ENCODE data around the gene C3orf80. TPM values are rescaled to one million over a fixed set of nuclear protein-coding genes. Genes with fewer than 3 reads are reported as not detected.

The C3orf80 gene
- total RNA-seq, 1 experiment from 2014 or later = 3.2 TPM

DNA sequence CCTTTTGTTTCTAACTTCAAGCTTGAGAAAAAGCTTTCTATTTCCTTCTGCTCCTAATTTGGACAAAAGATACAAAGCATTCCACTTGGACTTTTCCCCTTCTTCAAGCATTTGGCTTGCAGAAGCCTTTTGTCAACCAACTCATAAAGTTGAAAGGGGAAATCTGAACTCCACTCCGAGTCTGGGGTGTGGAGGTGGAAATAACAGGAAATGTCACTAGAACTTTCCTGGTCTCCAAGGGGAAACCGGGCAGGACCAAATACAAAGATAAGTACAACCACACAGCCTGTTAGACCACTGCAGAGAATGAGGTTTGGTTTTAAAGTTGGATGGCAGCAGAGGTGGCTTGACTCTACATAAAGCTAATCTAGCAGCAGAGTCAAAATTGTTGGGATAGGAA lies 4.2 kb upstream of the C3orf80 start:
- Mint-ChIP-seq H3K27me3 (ENCODE audit: insufficient read depth, unreplicated experiment) (no peaks in the 10 kb centered on the region), H3K36me3 (ENCODE audit: insufficient read depth, unreplicated experiment) (no peaks in the 10 kb centered on the region), H3K4me1 (ENCODE audit: low read depth, unreplicated experiment) (no peaks in the 10 kb centered on the region), H3K27ac (ENCODE audit: unreplicated experiment) (no peak overlapping the region), H3K9me3 (ENCODE audit: unreplicated experiment) (no peaks in the 10 kb centered on the region), H3K4me3 (ENCODE audit: unreplicated experiment) (no peak overlapping the region)
- no peak overlapping the region for H3K4me3 ChIP-seq (ENCODE audit: low read depth, low read length)
- TF ChIP-seq, protein P1, sequence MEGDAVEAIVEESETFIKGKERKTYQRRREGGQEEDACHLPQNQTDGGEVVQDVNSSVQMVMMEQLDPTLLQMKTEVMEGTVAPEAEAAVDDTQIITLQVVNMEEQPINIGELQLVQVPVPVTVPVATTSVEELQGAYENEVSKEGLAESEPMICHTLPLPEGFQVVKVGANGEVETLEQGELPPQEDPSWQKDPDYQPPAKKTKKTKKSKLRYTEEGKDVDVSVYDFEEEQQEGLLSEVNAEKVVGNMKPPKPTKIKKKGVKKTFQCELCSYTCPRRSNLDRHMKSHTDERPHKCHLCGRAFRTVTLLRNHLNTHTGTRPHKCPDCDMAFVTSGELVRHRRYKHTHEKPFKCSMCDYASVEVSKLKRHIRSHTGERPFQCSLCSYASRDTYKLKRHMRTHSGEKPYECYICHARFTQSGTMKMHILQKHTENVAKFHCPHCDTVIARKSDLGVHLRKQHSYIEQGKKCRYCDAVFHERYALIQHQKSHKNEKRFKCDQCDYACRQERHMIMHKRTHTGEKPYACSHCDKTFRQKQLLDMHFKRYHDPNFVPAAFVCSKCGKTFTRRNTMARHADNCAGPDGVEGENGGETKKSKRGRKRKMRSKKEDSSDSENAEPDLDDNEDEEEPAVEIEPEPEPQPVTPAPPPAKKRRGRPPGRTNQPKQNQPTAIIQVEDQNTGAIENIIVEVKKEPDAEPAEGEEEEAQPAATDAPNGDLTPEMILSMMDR (IDR thresholded peaks at IDR 0.05; ENCODE audit: insufficient read depth in 1 of 2, low read depth in 1 of 2, low read length in 1 of 2, severe bottlenecking in 1 of 2, unreplicated experiment in 1 of 2) = no peak
- H3K36me3 ChIP-seq (ENCODE audit: control insufficient read depth, insufficient read depth, low read length) = no peaks in the 10 kb centered on the region
- H3K4me1 ChIP-seq = no peaks in the 10 kb centered on the region; the same call in 1 of the 2 replicates
- POLR2A ChIA-PET = no interaction called here
- no peaks in the 10 kb centered on the region for H3K9me3 ChIP-seq
- H3K27me3 ChIP-seq (replicated peaks; ENCODE audit: control insufficient read depth, insufficient read depth, low read length) = no peaks in the 10 kb centered on the region; the same call in 1 of the 2 replicates
- BruUV-seq (replicated peaks) = no TSS peak
- intact Hi-C loops (cut with micrococcal nuclease; ENCODE audit: unreplicated experiment) = no loop called here
- CTCF ChIA-PET = interaction anchor here (0.7 kb wide), 1 partner anchor 224 kb away, joined by 4 read pairs; no protein-coding TSS in a partner anchor
- no peak for DNase-seq

DNA sequence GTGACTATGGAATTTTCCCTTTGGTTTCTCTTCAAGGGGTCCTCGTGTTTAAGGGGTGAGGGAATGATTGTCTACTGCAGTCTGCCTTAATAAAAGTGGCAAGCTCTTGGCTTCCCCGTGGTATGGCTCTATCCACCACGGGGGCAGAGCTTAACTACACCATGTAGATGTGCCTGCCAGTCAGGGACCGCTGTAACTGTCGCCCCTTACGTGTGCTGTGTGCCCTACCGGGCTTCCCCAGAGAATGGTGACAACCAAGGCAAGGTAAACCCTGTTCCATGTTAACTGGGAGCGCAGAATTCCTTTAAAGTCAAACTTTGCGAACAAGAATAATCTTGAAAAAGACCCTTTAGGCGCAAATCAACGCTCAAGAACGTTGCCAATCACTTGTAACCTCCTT lies 966 bp upstream of the C3orf80 start:
- ChIA-PET CTCF (no interaction called here), POLR2A (no interaction called here)
- Mint-ChIP-seq H3K4me3 (ENCODE audit: unreplicated experiment) (no peak overlapping the region), H3K27me3 (ENCODE audit: insufficient read depth, unreplicated experiment) (no peaks in the 10 kb centered on the region), H3K4me1 (ENCODE audit: low read depth, unreplicated experiment) (no peaks in the 10 kb centered on the region), H3K9me3 (ENCODE audit: unreplicated experiment) (no peaks in the 10 kb centered on the region), H3K36me3 (ENCODE audit: insufficient read depth, unreplicated experiment) (peaks cover 6% of the 10 kb centered on the region), H3K27ac (ENCODE audit: unreplicated experiment) (no peak overlapping the region)
- Histone ChIP-seq H3K9me3 (no peaks in the 10 kb centered on the region), H3K4me3 (ENCODE audit: low read depth, low read length) (no peak overlapping the region), H3K36me3 (ENCODE audit: control insufficient read depth, insufficient read depth, low read length) (no peaks in the 10 kb centered on the region), H3K27me3 (replicated peaks; ENCODE audit: control insufficient read depth, insufficient read depth, low read length) (no peaks in the 10 kb centered on the region), H3K4me1 (peaks cover 10% of the 10 kb centered on the region)
- intact Hi-C loops (cut with micrococcal nuclease; ENCODE audit: unreplicated experiment) = loop anchor here (2.0 kb wide), 2 partner anchors 119 to 175 kb away; partner anchors contain the start of genes IFT80 and SMC4
- no TSS peak for BruUV-seq (replicated peaks)
- no peak for DNase-seq
- TF ChIP-seq, protein P1 (IDR thresholded peaks at IDR 0.05; ENCODE audit: insufficient read depth in 1 of 2, low read depth in 1 of 2, low read length in 1 of 2, severe bottlenecking in 1 of 2, unreplicated experiment in 1 of 2) = no peak

DNA sequence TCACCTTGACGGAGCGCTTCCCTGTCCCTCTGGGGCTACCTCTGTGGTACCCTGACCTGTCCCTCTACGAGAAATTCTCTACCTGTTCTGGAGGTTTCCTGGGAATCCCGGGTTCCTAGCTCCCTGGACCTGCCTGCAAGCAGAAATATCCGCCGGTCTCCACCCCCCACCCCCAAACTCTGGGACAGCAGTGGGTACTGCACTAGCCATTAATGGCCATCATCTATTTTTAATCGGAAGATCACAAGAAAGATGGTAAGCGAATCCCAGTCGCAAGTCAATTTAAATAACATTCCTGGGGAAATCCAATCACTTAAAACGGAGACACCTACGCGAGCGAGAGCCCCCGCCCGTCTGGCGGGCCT lies 429 bp upstream of the C3orf80 start:
- no peaks in the 10 kb centered on the region for H3K9me3 Mint-ChIP-seq (ENCODE audit: unreplicated experiment)
- TF ChIP-seq, protein P1 (IDR thresholded peaks at IDR 0.05; ENCODE audit: insufficient read depth in 1 of 2, low read depth in 1 of 2, low read length in 1 of 2, severe bottlenecking in 1 of 2, unreplicated experiment in 1 of 2) = no peak
- no peaks in the 10 kb centered on the region for H3K27me3 Mint-ChIP-seq (ENCODE audit: insufficient read depth, unreplicated experiment)
- intact Hi-C loops (cut with micrococcal nuclease; ENCODE audit: unreplicated experiment) = loop anchor here (1.0 to 2.0 kb wide), 4 partner anchors 61 to 192 kb away; partner anchors contain the start of genes IFT80 and SMC4
- H3K4me3 Mint-ChIP-seq (ENCODE audit: unreplicated experiment) = peak overlapping the region; percentile 90
- CTCF ChIA-PET = interaction anchor here (0.7 to 2.2 kb wide), 4 partner anchors 10 to 278 kb away, joined by 3 to 21 read pairs (median 8); no protein-coding TSS in a partner anchor
- H3K36me3 Mint-ChIP-seq (ENCODE audit: insufficient read depth, unreplicated experiment) = peaks cover 6% of the 10 kb centered on the region
- no peaks in the 10 kb centered on the region for H3K4me1 Mint-ChIP-seq (ENCODE audit: low read depth, unreplicated experiment)
- no peaks in the 10 kb centered on the region for H3K36me3 ChIP-seq (ENCODE audit: control insufficient read depth, insufficient read depth, low read length)
- no peaks in the 10 kb centered on the region for H3K27me3 ChIP-seq (replicated peaks; ENCODE audit: control insufficient read depth, insufficient read depth, low read length)
- POLR2A ChIA-PET = interaction anchor here (0.7 kb wide), 1 partner anchor 28 kb away, joined by 3 read pairs; no protein-coding TSS in a partner anchor
- no peaks in the 10 kb centered on the region for H3K9me3 ChIP-seq
- H3K27ac Mint-ChIP-seq (ENCODE audit: unreplicated experiment) = no peak overlapping the region
- H3K4me1 ChIP-seq = peaks cover 10% of the 10 kb centered on the region
- no TSS peak for BruUV-seq (replicated peaks)
- no peak for DNase-seq
- H3K4me3 ChIP-seq (ENCODE audit: low read depth, low read length) = peak overlapping the region; percentile 86

All from Caco-2 (cell line).